Measurements from ENCODE around the gene MPPED1.

The MPPED1 gene

DNA sequence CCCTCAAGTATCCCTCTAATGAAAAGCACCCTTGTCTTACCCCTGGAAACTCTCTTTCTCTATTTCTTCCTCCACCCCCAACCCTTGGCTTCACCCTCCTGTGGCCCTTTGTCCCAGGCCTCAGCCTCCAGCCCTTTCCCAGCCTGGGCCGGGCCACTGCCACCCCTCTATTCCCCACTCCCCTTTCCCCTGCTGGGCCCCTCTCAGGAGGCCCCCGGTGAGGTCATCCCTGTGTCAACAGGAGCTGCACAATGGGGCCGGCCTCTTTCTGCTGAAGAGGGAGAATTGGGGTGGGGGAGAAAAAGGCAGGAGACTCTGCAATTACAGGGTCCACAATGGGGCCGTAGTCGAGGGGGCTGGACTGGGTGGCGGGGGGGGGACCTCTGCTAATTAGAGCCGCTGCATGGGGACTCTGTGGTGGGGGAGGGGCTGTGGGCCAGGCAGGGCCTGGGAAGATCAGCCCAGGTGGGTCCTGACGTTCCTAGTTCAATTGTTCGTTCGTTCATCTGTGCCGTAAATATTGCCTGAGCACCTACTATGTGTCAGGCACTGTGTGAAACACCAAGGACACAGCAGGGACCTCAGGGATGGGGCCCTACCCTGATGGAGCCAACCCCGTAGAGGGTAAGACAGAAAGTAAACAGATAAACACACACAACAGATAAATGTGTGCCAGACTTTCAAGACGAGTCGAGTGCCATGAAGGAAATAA is 18.5 kb upstream of the MPPED1 start:
- DNase-seq, result no peak

DNA sequence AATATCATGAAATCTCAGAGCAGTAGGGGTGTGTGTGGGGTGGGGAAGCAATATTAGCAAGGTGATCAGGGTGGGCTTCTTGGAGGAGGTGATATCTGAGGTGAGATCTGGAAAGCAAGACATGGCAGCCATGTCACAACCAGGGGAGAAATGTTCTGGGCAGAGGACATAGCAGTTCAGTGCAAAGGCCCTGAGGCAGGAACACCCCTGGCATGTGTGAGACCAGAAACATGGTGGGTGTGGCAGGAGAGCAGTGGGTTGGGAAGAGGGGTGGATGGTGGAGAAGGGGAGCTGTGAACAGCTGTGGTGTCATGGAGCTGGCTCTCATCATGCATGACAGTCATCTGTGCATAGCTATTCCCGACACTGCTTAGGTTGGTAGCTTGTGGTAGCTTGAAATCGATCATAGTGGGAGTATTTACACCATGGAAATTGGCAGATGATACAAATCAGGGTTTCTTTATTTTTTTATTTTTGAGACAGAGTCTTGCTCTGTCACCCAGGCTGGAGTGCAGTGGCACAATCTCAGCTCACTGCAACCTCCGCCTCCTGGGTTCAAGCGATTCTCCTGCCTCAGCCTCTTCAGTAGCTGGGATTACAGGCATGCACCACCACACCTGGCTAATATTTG is 17.9 kb upstream of the MPPED1 start:
- no peak for DNase-seq

DNA sequence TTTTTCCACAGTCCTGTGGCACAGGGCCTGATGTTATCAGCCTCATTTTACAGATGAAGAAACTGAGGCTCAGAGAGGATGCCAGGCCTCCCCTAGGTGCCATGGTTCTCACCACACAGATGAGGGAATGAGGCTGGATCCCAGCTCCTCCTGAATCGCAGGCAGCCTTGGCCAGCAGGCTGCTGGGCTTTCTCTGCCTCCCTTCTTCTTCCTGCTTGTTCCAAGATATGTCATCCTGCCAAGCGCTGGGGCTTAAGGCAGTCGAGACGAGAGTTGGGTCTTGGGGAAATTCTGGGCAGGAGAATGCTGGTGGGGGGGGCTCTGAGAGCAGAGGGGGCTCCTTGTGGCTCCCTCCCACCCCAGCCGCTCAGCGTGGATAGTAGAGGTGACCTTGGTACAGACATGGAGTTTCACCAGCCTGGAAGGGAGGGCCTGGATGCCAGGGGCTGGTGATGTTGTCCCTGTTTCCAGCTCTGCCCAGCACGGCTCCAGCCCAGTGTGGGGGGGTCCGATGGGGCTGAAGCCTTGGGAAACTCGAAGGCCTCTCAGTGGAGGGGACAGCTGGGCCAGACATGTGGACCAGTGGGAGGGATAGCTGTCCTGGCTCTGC is 16.6 kb upstream of the MPPED1 start:
- no peak for DNase-seq

DNA sequence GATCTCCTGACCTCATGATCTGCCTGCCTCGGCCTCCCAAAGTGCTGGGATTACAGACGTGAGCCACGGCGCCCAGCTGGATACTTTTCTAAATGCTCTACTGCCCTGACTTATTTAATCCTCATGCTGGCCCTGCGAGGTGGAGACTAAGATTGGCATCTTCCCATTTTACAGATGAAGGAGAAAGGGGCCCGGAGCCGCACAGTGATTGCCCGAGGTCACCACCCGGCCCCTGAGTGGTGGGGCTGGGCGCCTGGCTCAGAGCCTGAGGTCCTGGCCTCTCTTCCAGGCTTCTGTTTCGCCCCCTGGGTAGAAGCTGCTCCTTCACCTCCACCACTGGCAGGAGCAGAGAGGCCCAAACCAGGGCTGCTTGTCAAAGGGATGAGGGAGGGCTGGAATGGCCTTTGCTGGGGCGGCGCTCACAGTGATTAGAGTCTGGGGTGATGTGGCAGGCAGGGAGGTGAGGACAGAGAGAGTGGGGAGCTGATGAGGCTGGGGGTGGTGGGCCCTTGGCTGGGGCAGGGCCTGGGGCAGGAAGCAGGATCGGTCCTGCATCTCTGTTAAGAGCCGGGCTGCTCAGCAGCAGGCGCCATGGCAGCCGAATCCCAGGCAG is 15.4 kb upstream of the MPPED1 start:
- no peak for DNase-seq

DNA sequence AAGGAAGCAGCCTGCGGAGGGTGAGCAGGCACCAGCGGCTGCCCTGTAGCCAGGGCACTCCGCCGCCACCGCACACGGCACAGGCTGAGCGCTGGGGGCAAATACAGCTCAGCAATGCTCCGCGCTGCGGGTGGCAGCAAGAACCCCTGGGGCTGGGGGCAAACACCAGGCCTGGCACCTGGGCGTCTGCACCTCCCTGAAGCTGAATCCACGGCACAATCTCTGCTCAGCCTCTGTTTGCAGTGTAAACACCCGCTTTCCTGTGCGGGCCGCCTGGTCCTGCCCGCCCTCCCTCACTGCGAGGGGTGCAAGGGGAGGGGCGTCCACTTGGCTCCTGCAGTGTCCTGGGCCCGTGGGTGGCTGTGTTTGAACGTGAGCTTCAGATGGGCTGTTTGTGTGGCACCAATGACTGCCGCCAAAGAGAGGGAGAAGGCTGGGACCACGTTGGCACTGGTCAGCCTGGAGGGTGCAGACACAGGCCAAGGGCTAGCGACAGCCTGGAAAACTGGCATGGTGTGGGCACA is 14.8 kb upstream of the MPPED1 start:
- no peak for DNase-seq

DNA sequence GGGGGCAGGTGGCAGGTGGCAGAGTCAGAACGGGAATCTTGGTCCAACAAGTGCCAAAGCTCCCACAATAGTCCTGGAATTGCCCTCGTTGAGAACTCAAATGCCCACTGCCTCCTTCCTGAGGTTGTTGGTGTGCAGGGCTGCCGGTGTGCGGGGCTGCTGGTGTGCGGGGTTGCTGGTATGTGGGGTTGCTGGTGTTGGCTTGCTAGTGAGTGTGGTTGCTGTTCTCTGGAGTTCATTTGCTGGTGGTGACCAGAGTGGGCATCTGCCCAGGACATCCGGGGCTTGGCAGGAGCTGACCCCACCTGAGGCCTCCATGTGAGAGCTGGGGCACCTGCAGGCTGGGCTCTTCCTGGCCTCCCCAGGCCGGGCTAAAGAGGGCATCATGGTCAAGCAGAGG is 14.0 kb upstream of the MPPED1 start:
- DNase-seq, result no peak

DNA sequence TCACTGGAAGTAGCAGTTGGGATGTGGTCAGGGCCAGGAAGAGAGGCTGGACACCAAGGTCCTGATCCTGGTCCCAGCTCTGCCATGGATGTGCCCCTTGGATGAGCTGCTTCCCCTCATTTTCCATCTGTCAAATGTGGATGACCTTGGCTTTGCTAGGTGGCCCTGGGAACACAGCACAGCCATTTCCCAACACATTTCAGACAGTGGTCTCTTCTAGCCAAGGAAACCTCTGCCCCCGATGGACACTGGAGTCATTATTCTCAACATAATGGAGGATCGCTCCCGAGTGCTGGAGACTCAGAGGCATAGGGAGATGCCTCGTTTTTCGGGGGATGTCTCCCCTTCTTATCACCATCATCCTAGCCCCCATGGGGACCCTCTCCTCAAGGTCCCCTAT is 13.6 kb upstream of the MPPED1 start:
- no peak for DNase-seq

DNA sequence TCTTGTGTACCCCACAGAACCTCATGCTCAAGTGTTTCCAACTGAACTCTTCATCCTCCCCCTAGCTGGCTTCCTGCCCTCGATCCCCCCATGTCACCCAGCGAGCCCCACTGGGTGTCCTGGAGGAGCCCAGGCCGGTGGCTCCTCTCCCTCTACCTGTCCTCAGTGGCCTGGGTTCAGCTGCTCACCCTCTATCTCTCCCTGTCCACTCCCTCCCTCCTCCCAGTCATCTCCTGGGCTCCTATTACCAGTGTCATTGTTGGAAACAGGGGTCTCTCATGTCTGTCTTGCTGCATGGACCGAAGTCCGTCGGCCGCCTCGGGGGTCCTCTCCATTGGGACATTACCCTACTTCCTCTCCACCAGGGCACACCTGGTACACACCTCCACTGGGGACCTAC is 12.9 kb upstream of the MPPED1 start:
- no peak for DNase-seq

DNA sequence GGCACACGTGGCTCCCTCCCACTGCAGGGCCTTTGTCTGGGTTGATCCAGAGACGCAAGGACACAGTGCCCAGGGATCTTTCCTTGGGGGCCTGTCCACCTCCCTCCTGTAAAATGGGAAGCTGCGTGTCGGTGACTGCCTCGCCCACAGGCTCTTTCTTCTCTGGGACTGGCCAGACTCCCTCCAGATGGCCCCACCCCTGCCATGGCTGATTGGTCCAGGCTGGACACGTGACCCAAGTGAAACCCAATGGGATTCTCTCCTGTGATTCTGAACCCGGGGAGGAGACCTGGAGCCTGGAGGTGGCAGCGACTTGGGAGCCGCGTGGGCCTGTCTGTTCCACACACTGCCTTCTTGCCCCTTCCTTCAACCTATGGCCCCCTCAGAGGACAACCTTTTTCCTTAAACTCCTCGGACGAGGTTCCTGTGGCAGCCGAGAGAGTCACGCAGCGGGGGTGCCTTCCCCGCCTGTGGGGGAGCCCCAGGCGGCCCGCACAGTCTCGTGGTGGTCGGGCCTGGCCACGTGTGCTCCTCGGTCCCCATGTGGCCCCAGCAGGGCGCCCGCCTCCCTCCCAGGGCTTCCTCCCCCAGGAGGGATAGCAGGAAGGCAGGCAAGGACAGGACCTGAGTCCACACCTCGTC is 12.4 kb upstream of the MPPED1 start:
- no peak for DNase-seq

DNA sequence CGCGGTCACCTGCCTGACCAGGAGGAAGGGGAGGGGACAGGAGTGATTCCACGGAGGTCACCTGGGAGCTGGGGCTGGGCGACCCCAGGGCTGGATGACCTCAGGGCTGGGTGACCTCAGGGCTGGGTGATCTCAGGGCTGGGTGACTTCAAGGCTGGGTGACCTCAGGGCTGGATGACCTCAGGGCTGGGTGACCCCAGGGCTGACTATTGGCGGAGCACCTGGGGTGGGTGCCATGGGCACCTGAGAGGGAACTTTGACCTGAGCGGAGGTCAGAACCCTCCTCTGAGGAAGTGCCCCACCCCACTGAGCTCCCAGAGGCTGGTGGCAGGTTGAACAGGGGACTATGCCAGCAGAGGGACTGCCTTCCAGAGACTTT is 11.8 kb upstream of the MPPED1 start:
- DNase-seq, result no peak

DNA sequence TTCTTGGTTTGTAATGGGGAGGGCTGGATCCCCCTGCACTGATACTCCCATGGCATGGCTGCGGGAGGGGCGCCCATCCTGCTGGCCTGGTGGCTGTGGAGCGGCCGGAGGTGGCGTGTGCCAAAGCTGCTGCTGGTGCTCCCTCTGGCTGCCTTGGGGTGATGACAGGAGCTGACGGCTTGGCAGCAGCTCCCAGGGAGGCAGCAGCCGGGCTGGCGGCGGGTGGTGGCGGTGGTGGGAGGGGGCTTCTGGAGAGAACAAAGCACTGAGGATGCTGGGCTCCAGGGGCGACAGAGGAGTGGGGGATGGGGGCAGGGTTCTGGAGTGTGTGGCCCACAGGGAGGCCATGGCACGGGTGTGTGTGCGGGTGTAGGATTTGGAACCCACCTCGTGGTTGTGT is 11.4 kb upstream of the MPPED1 start:
- no peak for DNase-seq

DNA sequence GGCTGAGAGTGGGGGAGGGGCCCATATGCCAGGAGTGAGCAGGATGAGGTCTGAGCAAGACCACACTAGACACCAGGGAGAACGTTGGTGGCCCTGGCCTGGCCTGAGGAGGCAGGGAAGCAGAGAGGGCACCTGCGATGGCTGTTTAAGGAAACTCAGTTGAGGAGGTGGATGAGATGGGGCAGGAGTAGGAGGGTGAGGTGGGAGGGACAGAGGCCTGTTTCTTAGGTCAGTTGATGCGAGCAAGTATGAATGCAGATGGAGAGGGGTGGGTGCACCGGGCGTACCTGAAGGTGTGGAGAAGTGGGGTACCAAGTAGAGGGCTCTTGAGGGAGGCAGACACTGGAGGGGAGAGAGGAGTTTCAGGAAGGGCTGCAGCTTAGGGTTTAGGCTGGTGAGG is 10.6 kb upstream of the MPPED1 start:
- DNase-seq, result no peak

DNA sequence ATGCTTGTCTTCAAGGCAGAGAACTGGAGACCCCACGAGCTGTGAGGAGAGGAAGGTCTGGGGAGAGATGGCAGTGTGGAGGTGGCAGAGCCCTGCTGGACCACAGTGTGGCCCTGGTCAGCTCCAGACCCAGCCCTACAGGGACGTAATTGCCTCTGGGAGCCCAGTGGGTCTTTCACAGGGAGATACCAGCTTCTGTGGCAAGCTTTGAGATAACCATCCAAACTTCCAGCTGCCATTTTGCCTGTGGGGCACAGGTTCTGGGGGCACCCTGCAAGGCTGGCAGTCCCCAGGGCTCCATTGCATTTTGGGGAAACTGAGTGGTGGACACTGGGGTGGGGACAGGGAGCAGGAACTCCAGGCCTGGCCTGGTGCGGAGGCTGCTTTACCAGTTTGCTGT is 10.2 kb upstream of the MPPED1 start:
- DNase-seq, result no peak

DNA sequence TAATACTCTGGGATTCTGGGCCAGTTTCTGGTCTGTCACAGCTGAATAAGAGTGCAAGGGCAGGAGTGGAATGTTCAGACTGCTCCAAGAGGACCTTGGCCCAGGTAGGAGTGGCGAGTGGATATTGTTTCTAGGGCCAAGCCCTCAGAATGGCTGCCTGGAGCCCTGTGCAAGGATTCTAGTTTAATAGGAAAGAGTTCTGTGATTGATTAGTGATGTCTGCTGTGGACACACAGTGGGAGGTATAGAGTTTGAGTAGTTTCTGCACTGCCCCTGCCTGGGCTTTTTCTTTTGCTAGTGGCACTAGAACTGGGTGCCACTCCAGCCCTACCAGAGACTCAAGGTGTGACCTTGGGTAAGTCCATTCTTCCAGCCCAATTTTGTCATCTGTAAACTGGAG is 9.7 kb upstream of the MPPED1 start:
- DNase-seq, result no peak

DNA sequence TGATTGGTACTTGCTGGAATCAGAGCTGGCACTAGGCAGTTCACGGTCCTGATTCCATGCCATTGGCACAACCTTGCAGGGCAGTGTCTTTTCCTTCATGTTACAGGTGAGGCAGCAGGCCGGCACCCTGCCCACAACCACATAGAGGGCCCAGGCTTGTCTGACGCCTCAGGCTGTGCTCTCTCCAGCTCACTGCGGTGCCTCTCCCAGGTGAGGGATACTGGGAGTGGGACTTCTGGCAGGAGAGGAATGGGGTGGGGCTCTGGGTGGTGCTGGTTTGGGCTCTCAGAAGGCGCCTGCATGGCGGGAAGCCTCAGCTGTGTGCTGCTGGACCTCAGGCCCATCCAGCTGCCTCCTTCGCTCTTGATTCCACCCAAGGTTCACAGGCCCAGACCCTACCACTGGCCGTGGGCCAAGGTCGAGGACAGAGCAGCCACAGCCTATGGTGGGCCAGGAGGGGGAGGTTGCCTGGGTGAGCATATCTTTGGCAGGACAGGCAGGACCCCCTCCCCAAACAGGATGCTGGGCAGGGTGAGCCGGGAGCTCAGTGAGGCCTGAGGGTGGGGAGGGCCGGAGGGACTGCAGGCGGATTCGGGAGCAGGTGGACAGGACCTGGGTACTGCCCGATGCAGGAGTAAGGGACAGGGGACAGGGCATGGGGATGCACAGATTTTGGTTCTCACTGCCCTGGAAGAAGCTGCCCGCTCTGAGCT is 7.0 kb upstream of the MPPED1 start:
- DNase-seq, result no peak

DNA sequence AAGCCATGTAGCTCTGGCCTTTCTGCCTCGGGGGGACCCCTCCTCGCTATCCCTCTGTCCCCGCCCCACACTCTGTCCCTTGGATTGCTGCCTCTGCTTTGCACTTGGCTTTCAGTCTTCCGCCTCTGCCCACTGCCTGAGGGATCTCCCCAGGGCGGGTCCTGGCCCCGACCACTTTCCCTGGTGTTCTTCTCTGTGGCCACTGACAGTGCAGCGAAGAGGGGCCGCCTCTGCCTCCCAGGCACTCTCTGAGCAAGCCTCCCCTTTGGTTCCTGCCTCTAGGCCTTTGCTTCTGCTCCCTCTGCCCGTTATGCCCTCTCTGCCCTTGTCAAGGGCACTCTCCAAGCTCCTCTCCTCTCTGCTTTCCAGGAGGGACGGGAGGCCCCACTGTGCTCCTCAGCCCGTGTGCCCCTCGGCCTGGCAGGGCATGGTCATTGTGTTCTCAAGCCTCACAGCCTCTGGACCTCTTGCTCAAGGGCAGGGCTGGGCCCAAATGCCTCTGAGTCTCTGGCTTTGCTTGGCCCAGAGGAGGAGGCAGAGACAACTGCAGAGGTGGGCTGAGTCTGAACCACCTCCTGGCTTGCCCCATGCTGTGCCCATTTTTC is 5.5 kb upstream of the MPPED1 start:
- DNase-seq, result no peak

DNA sequence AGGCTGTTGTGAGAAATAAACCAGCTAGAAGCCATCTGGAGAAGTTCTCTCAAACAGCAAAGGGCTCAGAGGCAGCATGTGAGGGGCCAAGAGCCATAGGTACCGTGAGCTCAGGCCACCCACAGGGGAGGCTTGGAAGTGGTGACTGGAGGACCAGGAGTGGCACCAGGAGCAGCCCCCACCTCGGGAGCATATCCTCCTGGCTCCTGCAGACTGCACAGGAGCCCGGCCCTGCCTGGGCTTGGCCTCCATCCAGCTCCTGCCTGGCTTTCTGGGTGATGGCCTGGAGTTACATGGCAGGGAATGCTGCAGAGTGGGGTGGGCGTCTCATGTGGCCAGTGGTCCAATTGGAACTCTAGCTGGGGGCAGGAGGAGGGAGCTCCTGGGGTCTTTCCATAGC is 4.2 kb upstream of the MPPED1 start:
- no peak for DNase-seq

DNA sequence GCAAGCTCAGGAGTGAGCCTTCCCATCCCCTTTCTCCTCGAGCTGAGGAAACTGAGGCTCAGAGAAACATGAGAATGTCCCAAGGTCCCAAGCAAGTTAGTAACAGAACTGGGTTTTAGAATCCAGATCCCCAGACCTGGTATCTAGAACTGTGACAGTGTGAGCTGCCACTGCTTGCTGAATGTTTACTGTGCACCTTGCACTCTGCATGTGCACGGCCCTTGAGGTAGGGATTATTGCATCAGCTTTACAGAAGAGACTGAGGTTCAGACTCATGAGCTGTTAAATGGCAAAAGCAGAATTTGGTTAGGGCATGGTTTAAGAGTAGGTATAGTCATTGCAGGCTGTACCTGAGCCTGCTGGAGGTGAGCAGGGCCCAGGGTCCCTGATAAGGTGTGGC is 3.8 kb upstream of the MPPED1 start:
- DNase-seq, result no peak

DNA sequence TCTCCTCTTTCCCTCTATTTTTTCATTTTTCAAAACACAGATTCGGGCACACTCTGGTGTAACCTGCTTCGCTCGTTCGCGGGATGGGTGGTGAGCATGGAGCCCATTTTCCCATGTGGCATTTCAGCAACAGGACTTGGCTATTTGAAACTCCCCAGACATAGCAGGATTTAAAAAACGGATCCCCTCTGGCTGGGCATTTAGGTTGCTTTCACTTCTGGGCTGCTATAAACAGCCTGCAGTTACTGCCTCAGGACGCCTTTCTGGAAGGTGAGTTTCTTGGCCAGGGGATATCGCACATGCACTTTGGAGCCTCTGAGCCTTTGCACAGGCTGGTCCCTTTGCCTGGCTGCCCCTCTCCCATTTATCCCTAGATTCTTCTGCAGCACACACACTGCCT is 2.8 kb upstream of the MPPED1 start:
- DNase-seq, result no peak

DNA sequence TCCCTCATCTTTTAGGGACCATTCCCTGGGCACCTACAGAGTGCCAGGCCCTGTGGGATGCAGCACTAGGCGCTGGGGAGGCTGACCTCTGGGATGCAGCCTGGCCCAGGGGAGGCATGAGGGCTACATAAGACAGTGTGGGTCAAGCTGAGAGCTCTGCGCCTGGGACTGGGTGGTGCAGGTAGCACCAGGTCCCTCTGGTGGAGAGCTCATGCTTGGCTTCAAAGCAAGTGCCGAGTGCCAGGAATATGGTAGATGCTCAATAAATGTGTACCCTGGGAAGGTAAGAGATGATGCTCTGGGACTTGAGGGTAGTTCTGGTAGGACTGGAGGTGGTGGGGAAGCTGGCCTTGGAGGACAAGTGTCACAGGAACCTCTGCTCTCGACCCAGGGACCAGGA is 2.0 kb upstream of the MPPED1 start:
- DNase-seq, result no peak

DNA sequence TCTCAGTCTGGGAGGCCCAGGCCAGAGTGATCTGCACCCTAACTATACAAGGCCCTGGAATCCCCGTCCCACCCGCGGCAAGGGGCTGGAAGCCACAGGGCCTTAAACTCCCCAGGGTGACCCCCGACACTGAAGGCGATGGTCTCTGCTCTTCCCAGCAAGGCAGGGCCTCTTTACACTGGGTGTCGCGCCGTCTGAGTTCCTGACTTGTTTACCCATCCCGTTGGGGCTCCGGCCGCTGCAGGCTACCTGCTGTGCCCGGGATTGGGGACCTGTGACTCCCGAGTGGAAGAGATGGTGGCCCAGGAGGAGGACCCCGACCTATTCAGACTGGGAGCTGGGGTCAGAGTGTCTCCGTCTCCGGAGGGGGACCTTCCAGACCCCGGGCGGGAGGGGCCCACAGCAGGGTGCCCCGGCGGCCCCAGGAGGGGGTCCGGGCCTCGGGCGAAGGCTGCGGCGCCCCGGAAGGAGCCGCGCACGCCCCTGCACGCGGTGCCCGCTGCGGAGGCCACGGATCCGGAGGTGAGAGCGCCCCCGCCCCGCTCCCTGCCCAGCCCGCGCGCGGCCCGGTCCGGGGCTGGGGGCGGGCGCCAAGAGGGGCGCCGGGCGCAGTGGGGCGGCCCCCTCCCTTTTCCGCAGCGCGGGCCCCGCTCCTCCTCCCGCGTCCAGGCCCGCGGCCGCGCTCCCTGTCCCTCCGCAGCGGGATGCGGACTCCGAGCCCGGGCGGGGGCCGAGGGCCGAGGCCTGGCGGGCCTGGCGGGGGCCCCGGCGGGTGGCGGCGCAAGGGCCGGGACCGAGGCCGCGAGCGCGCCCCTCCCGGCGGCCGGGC is 560 bp upstream of the MPPED1 start:
- DNase-seq, result no peak

All from CD4-positive, alpha-beta T cell treated with Interleukin-21 for 1 hour (primary cell).